ENCODE data around the gene RAB25. TPM values are rescaled to one million over a fixed set of nuclear protein-coding genes. Genes with fewer than 3 reads are reported as not detected.

RAB25 gene
- polyA plus RNA-seq, 1 donor (not counting 4 experiments of a cell fraction or from before 2014, with no cell fraction given), result 93.4 TPM

GRCh38 chr1:156067262-156067661 lies 6.3 kb downstream of the RAB25 start:
- H3K27ac ChIP-seq (ENCODE audit: control insufficient read depth, insufficient read depth, low read length), result no peak overlapping the region
- dilution Hi-C loops (cut with MboI; ENCODE audit: extremely low pct_ligation_motif_present, low sequenced_read_pairs), result no loop called here
- H3K79me2 ChIP-seq (ENCODE audit: control insufficient read depth, insufficient read depth, low read length), result peaks cover 10% of the 10 kb centered on the region
- H3K36me3 ChIP-seq (ENCODE audit: control insufficient read depth in 2 of 2, extremely low read depth in 1 of 2, insufficient read depth in 2 of 2, low read length in 2 of 2), result peaks cover 21 to 26% of the 10 kb centered on the region in 2 experiments
- H3K9ac ChIP-seq (ENCODE audit: control insufficient read depth, extremely low read depth, insufficient read depth, low read length), result no peak overlapping the region
- DNase-seq (ENCODE audit: low read depth, low spot score), result no peak
- TF ChIP-seq CTCF (optimal IDR thresholded peaks at IDR 0.05 in 1 of 3, IDR thresholded peaks at IDR 0.05 in 1 of 3, conservative IDR thresholded peaks at IDR 0.05 in 1 of 3; ENCODE audit: extremely low read depth in 1 of 3, insufficient read depth in 2 of 3, low read length in 3 of 3), result no peak
- TF ChIP-seq EZH2 (IDR thresholded peaks at IDR 0.05; ENCODE audit: low read length), result no peak
- peaks cover 9% of the 10 kb centered on the region for H3K4me1 ChIP-seq (ENCODE audit: control insufficient read depth, extremely low read depth, insufficient read depth, low read length)
- H3K4me2 ChIP-seq (ENCODE audit: control insufficient read depth, extremely low read depth, insufficient read depth, low read depth, low read length), result no peak overlapping the region
- H2AFZ ChIP-seq (ENCODE audit: control insufficient read depth, low read length), result no peak overlapping the region
- no peaks in the 10 kb centered on the region for H4K20me1 ChIP-seq (ENCODE audit: control insufficient read depth, extremely low read depth, insufficient read depth, low read length)
- no peaks in the 10 kb centered on the region for H3K9me3 ChIP-seq (ENCODE audit: control insufficient read depth, low read depth, low read length)
- FAIRE-seq, result no peak
- no peaks in the 10 kb centered on the region for H3K27me3 ChIP-seq (ENCODE audit: control insufficient read depth, extremely low read depth, insufficient read depth, low read length)
- peaks cover under 1% of the 10 kb centered on the region for H3K9me1 ChIP-seq (ENCODE audit: control insufficient read depth, extremely low read depth, insufficient read depth, low read length)
- H3K4me3 ChIP-seq (ENCODE audit: control insufficient read depth in 2 of 3, extremely low read depth in 1 of 3, insufficient read depth in 2 of 3, low read depth in 1 of 3, low read length in 3 of 3), result no peak overlapping the region

- peaks cover 23 to 26% of the 10 kb centered on the region in 2 experiments for H3K36me3 ChIP-seq (ENCODE audit: control insufficient read depth in 2 of 2, extremely low read depth in 1 of 2, insufficient read depth in 2 of 2, low read length in 2 of 2)
- no peak for TF ChIP-seq CTCF (optimal IDR thresholded peaks at IDR 0.05 in 1 of 3, IDR thresholded peaks at IDR 0.05 in 1 of 3, conservative IDR thresholded peaks at IDR 0.05 in 1 of 3; ENCODE audit: extremely low read depth in 1 of 3, insufficient read depth in 2 of 3, low read length in 3 of 3)
- no peak for TF ChIP-seq EZH2 (IDR thresholded peaks at IDR 0.05; ENCODE audit: low read length)
- dilution Hi-C loops (cut with MboI; ENCODE audit: extremely low pct_ligation_motif_present, low sequenced_read_pairs), result no loop called here
- no peaks in the 10 kb centered on the region for H3K4me1 ChIP-seq (ENCODE audit: control insufficient read depth, extremely low read depth, insufficient read depth, low read length)
- H3K9me3 ChIP-seq (ENCODE audit: control insufficient read depth, low read depth, low read length), result no peaks in the 10 kb centered on the region
- H3K4me2 ChIP-seq (ENCODE audit: control insufficient read depth, extremely low read depth, insufficient read depth, low read depth, low read length), result no peak overlapping the region
- H3K27ac ChIP-seq (ENCODE audit: control insufficient read depth, insufficient read depth, low read length), result no peak overlapping the region
- H4K20me1 ChIP-seq (ENCODE audit: control insufficient read depth, extremely low read depth, insufficient read depth, low read length), result no peaks in the 10 kb centered on the region
- H3K9me1 ChIP-seq (ENCODE audit: control insufficient read depth, extremely low read depth, insufficient read depth, low read length), result no peaks in the 10 kb centered on the region
- H3K27me3 ChIP-seq (ENCODE audit: control insufficient read depth, extremely low read depth, insufficient read depth, low read length), result no peaks in the 10 kb centered on the region
- H2AFZ ChIP-seq (ENCODE audit: control insufficient read depth, low read length), result no peak overlapping the region
- H3K9ac ChIP-seq (ENCODE audit: control insufficient read depth, extremely low read depth, insufficient read depth, low read length), result no peak overlapping the region
- no peak for FAIRE-seq
- no peak for DNase-seq (ENCODE audit: low read depth, low spot score)
- H3K79me2 ChIP-seq (ENCODE audit: control insufficient read depth, insufficient read depth, low read length), result no peaks in the 10 kb centered on the region
- H3K4me3 ChIP-seq (ENCODE audit: control insufficient read depth in 2 of 3, extremely low read depth in 1 of 3, insufficient read depth in 2 of 3, low read depth in 1 of 3, low read length in 3 of 3), result no peak overlapping the region
Observed at GRCh38 chr1:156069490-156070455, 8.8 kb downstream of the RAB25 start.

All from keratinocyte (primary cell).